GM19238 (cell line): ENCODE data around the gene AP1G1.
"Not testable (repeated sequence)": the region's sequence is repeated elsewhere in the genome, so short reads cannot be mapped to it uniquely, and the experiment has no call there.

ENCODE experiments used
- DNase-seq: peaks from one replicate; pipeline ENCODE4 v3.0.0; 2011; ENCODE audit warnings: low spot score; ENCODE audit not compliant: insufficient read length

The AP1G1 gene

GRCh38 chr16:71706046-71706445 lies 102.6 kb downstream of the AP1G1 start:
- no peak for DNase-seq

- no peak for DNase-seq
Observed at GRCh38 chr16:71703333-71703732, 105.3 kb downstream of the AP1G1 start.

GRCh38 chr16:71700831-71701230 lies 107.8 kb downstream of the AP1G1 start:
- no peak for DNase-seq

GRCh38 chr16:71698491-71698890 lies 110.1 kb downstream of the AP1G1 start:
- no peak for DNase-seq

GRCh38 chr16:71693164-71693563 lies 115.5 kb downstream of the AP1G1 start:
- DNase-seq, result peak; percentile 14

- DNase-seq, result no peak
Observed at GRCh38 chr16:71689901-71690300, 118.7 kb downstream of the AP1G1 start.

GRCh38 chr16:71687861-71688260 lies 120.8 kb downstream of the AP1G1 start:
- no peak for DNase-seq

- DNase-seq, result not testable (repeated sequence)
Observed at GRCh38 chr16:71684280-71684679, 124.4 kb downstream of the AP1G1 start.

GRCh38 chr16:71681360-71681759 lies 127.3 kb downstream of the AP1G1 start:
- DNase-seq, result no peak
